Liver (tissue), 3 donors: ENCODE results near the gene GOLGA6B.
"Not testable (repeated sequence)": the region's sequence is repeated elsewhere in the genome, so short reads cannot be mapped to it uniquely, and the experiment has no call there.

ENCODE experiments used
- CTCF ChIP-seq: fragments of 150-350 bp; IDR thresholded peaks from 2 replicates; pipeline ENCODE4 v1.5.1; 2017; ENCODE audit warnings: improper control_type of control experiment, low read depth, low read length; ENCODE audit not compliant: missing input control
- EGR1 ChIP-seq, 2 donors: IDR thresholded peaks; 2 replicates each; pipeline ENCODE4 v1.6.1; 2016 to 2018; ENCODE audit warnings: antibody characterized with exemption in 2 of 2, low read depth in 2 of 2
- HNF4G ChIP-seq: IDR thresholded peaks from 2 replicates; pipeline ENCODE4 v1.6.1; 2016; ENCODE audit warnings: antibody characterized with exemption
- JUND ChIP-seq, 2 donors: IDR thresholded peaks; 2 replicates each; pipeline ENCODE4 v1.6.1; 2016; ENCODE audit warnings: antibody characterized with exemption in 2 of 2
- MAX ChIP-seq: IDR thresholded peaks from 2 replicates; pipeline ENCODE4 v1.6.1; 2016; ENCODE audit warnings: antibody characterized with exemption
- RAD21 ChIP-seq, 2 donors: IDR thresholded peaks; 2 replicates each; pipeline ENCODE4 v1.6.1; 2016; ENCODE audit warnings: antibody characterized with exemption in 2 of 2, mild to moderate bottlenecking in 2 of 2
- REST ChIP-seq: IDR thresholded peaks from 2 replicates; pipeline ENCODE4 v1.6.1; 2016; ENCODE audit warnings: antibody characterized with exemption, mild to moderate bottlenecking
- TAF1 ChIP-seq: conservative IDR thresholded peaks from 2 replicates; pipeline ENCODE4 v1.6.1; 2016; ENCODE audit warnings: antibody characterized with exemption, mild to moderate bottlenecking
- YY1 ChIP-seq: IDR thresholded peaks from 2 replicates; pipeline ENCODE4 v1.6.1; 2016; ENCODE audit warnings: antibody characterized with exemption, mild to moderate bottlenecking
- ZBTB33 ChIP-seq: IDR thresholded peaks from 2 replicates; pipeline ENCODE4 v1.6.1; 2016; ENCODE audit warnings: antibody characterized with exemption
- donor health status: healthy.
- donor health status: healthy.

- not testable (repeated sequence) for TF ChIP-seq YY1; TAF1; REST; CTCF; RAD21 (IDR thresholded peaks at IDR 0.05); JUND (IDR thresholded peaks at IDR 0.05); HNF4G; ZBTB33; EGR1 (IDR thresholded peaks at IDR 0.05; ENCODE audit: low read depth in 2 of 2); MAX
Measured at GRCh38 chr15:72626153-72626552, 28.3 kb upstream of the GOLGA6B start.
